GM12878 (cell line): ENCODE measurements around the gene TAB2. TPM values are rescaled to one million over a fixed set of nuclear protein-coding genes. Genes with fewer than 3 reads are reported as not detected.

ENCODE experiments used
- ATAC-seq: fragments of 200-7000 bp; cut with Tn5 transposase; 3 replicates; pipeline ENCODE4 v1.9.1; 2020; ENCODE audit warnings: mild to moderate bottlenecking, moderate library complexity
- BruUV-seq: library from RNA; stranded (reverse); fragments of 400-500 nt; replicated peaks from 2 replicates; lab custom pipeline; 2021; lab: Mats Ljungman, UMichigan
- CTCF ChIA-PET: fragments of 300-600 bp; sonication (Branson Sonifier 250); formaldehyde crosslinking; extraction: SDS; loops from one replicate; lab custom pipeline; 2021; ENCODE audit warnings: inconsistent platforms; lab: Yijun Ruan, JAX
- POLR2A ChIA-PET: fragments of 350-600 bp; formaldehyde crosslinking; extraction: SDS; loops from one replicate; lab custom pipeline; 2021; ENCODE audit warnings: inconsistent platforms; lab: Charles Lee
- RAD21 ChIA-PET: fragments of 300-600 bp; sonication (Branson Sonifier 250); formaldehyde crosslinking; loops from one replicate; lab custom pipeline; 2023; ENCODE audit warnings: antibody characterized with exemption; ENCODE audit not compliant: unreplicated experiment; lab: Charles Lee
- SMC1A ChIA-PET: fragments of 300-600 bp; sonication (Branson Sonifier 250); formaldehyde crosslinking; loops from one replicate; lab custom pipeline; 2023; ENCODE audit not compliant: unreplicated experiment, uncharacterized antibody; lab: Charles Lee
- DNase-seq: peaks from one replicate; pipeline ENCODE4 v3.0.0-alpha.2; 2011; ENCODE audit warnings: low read depth, low spot score
- FAIRE-seq: peaks from 3 replicates; lab custom pipeline; 2011; peaks lifted over from hg19 to GRCh38; lab: Jason Lieb, UNC
- H2AFZ ChIP-seq: 2 replicates; pipeline ENCODE4 v1.6.0; 2011; ENCODE audit warnings: low read depth, low read length, control low read depth; ENCODE audit not compliant: control insufficient read depth
- H3K27ac ChIP-seq: 2 replicates; pipeline ENCODE4 v1.5.1; 2011; ENCODE audit warnings: control low read depth; ENCODE audit not compliant: control insufficient read depth, insufficient read depth
- H3K27me3 ChIP-seq, 2 experiments: replicated peaks in 1 of 2; 2 replicates each; pipeline versions ENCODE4 v1.6.0 to v1.6.1; 2011; ENCODE audit warnings: low read length in 1 of 2; ENCODE audit not compliant: control insufficient read depth in 2 of 2, insufficient read depth in 2 of 2
- H3K36me3 ChIP-seq, 2 experiments: 2 replicates each; pipeline ENCODE4 v1.5.1; 2011; ENCODE audit warnings: low read length in 1 of 2; ENCODE audit not compliant: control insufficient read depth in 2 of 2, insufficient read depth in 2 of 2
- H3K4me1 ChIP-seq: 2 replicates; pipeline ENCODE4 v1.6.1; 2011; ENCODE audit warnings: mild to moderate bottlenecking, low read length, moderate library complexity, mixed read lengths; ENCODE audit not compliant: control insufficient read depth, insufficient read depth
- H3K4me2 ChIP-seq: 2 replicates; pipeline ENCODE4 v1.6.0; 2011; ENCODE audit warnings: control low read depth; ENCODE audit not compliant: control insufficient read depth, insufficient read depth
- H3K4me3 ChIP-seq: fragments of 200-600 bp; sonication (generic); 2 replicates; pipeline ENCODE4 v1.5.1; 2016
- H3K79me2 ChIP-seq: 2 replicates; pipeline ENCODE4 v1.6.0; 2011; ENCODE audit warnings: low read length; ENCODE audit not compliant: control insufficient read depth, insufficient read depth
- H3K9ac ChIP-seq: 2 replicates; pipeline ENCODE4 v1.8.0; 2011; ENCODE audit warnings: low read length, control low read depth, mixed read lengths; ENCODE audit not compliant: control insufficient read depth, insufficient read depth
- H3K9me3 ChIP-seq: replicated peaks from 3 replicates; pipeline ENCODE4 v1.5.1; 2011; ENCODE audit warnings: mild to moderate bottlenecking, low read length; ENCODE audit not compliant: control insufficient read depth, insufficient read depth
- H4K20me1 ChIP-seq: 2 replicates; pipeline ENCODE4 v1.6.0; 2011; ENCODE audit not compliant: control insufficient read depth, insufficient read depth
- BCL11A ChIP-seq: IDR thresholded peaks from 2 replicates; pipeline ENCODE4 v1.6.1; 2011; ENCODE audit warnings: low read depth, low read length
- ESRRA ChIP-seq: IDR thresholded peaks from 2 replicates; pipeline ENCODE4 v1.6.1; 2012; ENCODE audit warnings: mild to moderate bottlenecking, low read length, improper control_type of control experiment
- FOS ChIP-seq: IDR thresholded peaks from 3 replicates; pipeline ENCODE4 v1.6.1; 2011; ENCODE audit warnings: borderline replicate concordance; ENCODE audit not compliant: insufficient read length; ENCODE audit errors: extremely low read depth
- HCFC1 ChIP-seq: fragments of 150-350 bp; IDR thresholded peaks from 2 replicates; pipeline ENCODE4 v1.6.1; 2014; ENCODE audit warnings: low read length
- NFXL1 ChIP-seq: fragments of 450-650 bp; IDR thresholded peaks from 2 replicates; pipeline ENCODE4 v1.6.1; 2017; ENCODE audit warnings: antibody characterized with exemption, mild to moderate bottlenecking, borderline replicate concordance
- NR2C2 ChIP-seq: IDR thresholded peaks from 2 replicates; pipeline ENCODE4 v1.6.1; 2011; ENCODE audit warnings: borderline replicate concordance, low read depth; ENCODE audit not compliant: control insufficient read depth, insufficient read length
- RELA ChIP-seq: fragments of 450-650 bp; IDR thresholded peaks from 2 replicates; pipeline ENCODE4 v1.8.0; 2014; ENCODE audit warnings: borderline replicate concordance; ENCODE audit not compliant: partially characterized antibody
- RUNX3 ChIP-seq: IDR thresholded peaks from 2 replicates; pipeline ENCODE4 v1.6.1; 2012; ENCODE audit warnings: low read length, inconsistent platforms
- ZNF274 ChIP-seq: IDR thresholded peaks from one replicate; pipeline ENCODE4 v1.8.0; 2011; ENCODE audit not compliant: insufficient read length, insufficient read depth
- WGBS: methylation state at CpG from one replicate; pipeline ENCODE4 v1.1.6; 2016; ENCODE audit warnings: low lambda C conversion rate; ENCODE audit not compliant: insufficient replicate concordance, insufficient coverage; ENCODE audit errors: missing lambda C conversion rate; 5-methylcytosine and 5-hydroxymethylcytosine counted together
- in situ Hi-C: fragments of 300-500 bp; cut with MboI; formaldehyde crosslinking; loops from 9 replicates; pipeline ENCODE4 v1.14.3; 2018; ENCODE audit warnings: mixed read lengths
- intact Hi-C: fragments of 100-400 bp; cut with micrococcal nuclease; formaldehyde crosslinking; loops from one replicate; pipeline ENCODE4 v1.14.2; 2022; ENCODE audit not compliant: unreplicated experiment
- polyA plus RNA-seq, 11 experiments: library from polyadenylated mRNA; depleted of rRNA in 4 of 11; unstranded in 6 of 11; stranded (reverse) in 5 of 11; fragments of >200 nt; fragmentation: Nextera tagmentation in 4 of 11; fragmentation: Illumina TruSeq in 1 of 11; extraction: Ambion mirVana in 4 of 11; extraction: Trizol in 1 of 11; gene quantifications; 1 replicate in 1 of 11; 2 replicates in 10 of 11; pipeline versions ENCODE4 v1.2.1 to v1.2.3, GENCODE V29; 2011 to 2016; ENCODE audit warnings: inconsistent platforms in 2 of 11, missing spikeins in 2 of 11, low read depth in 1 of 11
- total RNA-seq, 4 experiments: library from RNA; depleted of rRNA in 3 of 4; stranded (reverse); fragments of >200 nt in 3 of 4; fragmentation: Illumina TruSeq in 1 of 4; extraction: Trizol in 1 of 4; gene quantifications; 2 replicates each; pipeline versions ENCODE4 v1.2.1 to v1.2.3, GENCODE V29; 2013 to 2021
- TF ChIP-seq, protein P1 (sequence below): fragments of 450-650 bp; IDR thresholded peaks from 2 replicates; pipeline ENCODE4 v1.6.1; 2017; ENCODE audit warnings: mild to moderate bottlenecking, moderate library complexity
- TF ChIP-seq, protein P2 (sequence below): fragments of 450-650 bp; formaldehyde crosslinking; IDR thresholded peaks from 2 replicates; pipeline ENCODE4 v1.4.0; 2022; ENCODE audit warnings: mild to moderate bottlenecking, moderate library complexity
- TF ChIP-seq, protein P3 (sequence below): fragments of 450-650 bp; conservative IDR thresholded peaks from 2 replicates; pipeline ENCODE4 v1.6.1; 2017; ENCODE audit warnings: mild to moderate bottlenecking, moderate library complexity

TAB2 gene
- total and polyA plus RNA-seq, 10 of the 15 experiments (the other 5 are each of a cell fraction or from before 2014, with no cell fraction given) = 8.9 to 66.3 (median 23.0) TPM

DNA sequence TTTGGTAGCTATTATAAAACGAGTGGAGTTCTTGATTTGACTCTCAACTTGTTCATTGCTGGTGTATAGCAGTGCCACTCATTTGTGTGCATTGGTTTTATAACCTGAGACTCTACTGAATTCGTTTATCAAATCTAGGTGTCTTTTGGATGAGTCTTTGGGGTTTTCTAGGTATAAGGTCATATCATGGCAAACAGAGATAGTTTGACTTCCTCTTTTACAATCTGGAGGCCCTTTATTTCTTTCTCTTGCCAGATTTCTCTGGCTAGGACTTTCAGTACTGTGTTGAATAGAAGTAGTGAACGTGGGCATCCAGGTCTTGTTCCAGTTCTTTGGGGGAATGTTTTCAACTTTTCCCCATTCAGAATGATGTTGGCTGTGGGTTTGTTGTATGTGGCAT, 121.3 kb downstream of the TAB2 start:
- H3K79me2 ChIP-seq = no peaks in the 10 kb centered on the region
- ChIA-PET RAD21 (interaction anchor here (1.1 to 1.6 kb wide), 2 partner anchors 44 to 78 kb away, joined by 4 to 8 read pairs; no protein-coding TSS in a partner anchor), SMC1A (interaction anchor here (0.9 to 3.9 kb wide), 5 partner anchors 25 to 358 kb away, joined by 3 to 25 read pairs (median 3); no protein-coding TSS in a partner anchor), POLR2A (no interaction called here), CTCF (interaction anchor here (0.8 to 2.2 kb wide), 4 partner anchors 9 to 344 kb away, joined by 3 to 15 read pairs (median 3); no protein-coding TSS in a partner anchor)
- H3K36me3 ChIP-seq = no peaks in the 10 kb centered on the region
- DNase-seq (no peak), FAIRE-seq (no peak), ATAC-seq (peak; percentile 80)
- intact Hi-C loops (loop anchor here (10.0 kb wide), 1 partner anchor 684 kb away; no protein-coding TSS in a partner anchor), in situ Hi-C loops (loop anchor here (25.0 kb wide), 1 partner anchor 677 kb away; no protein-coding TSS in a partner anchor)
- H3K27me3 ChIP-seq = no peaks in the 10 kb centered on the region
- H3K9ac ChIP-seq = no peak overlapping the region
- H4K20me1 ChIP-seq = no peaks in the 10 kb centered on the region
- H3K9me3 ChIP-seq = no peaks in the 10 kb centered on the region; the same call in 2 of the 3 replicates
- H3K4me1 ChIP-seq = peaks cover 9% of the 10 kb centered on the region
- H3K27ac ChIP-seq = no peak overlapping the region
- no TSS peak for BruUV-seq
- WGBS = 9% methylated on average over 3 of the region's 3 CpGs
- H3K4me3 ChIP-seq = no peak overlapping the region
- no peak overlapping the region for H3K4me2 ChIP-seq
- no peak overlapping the region for H2AFZ ChIP-seq
- TF ChIP-seq HCFC1 = no peak
- TF ChIP-seq NFXL1 = no peak
- no peak for TF ChIP-seq FOS
- TF ChIP-seq, protein P1, sequence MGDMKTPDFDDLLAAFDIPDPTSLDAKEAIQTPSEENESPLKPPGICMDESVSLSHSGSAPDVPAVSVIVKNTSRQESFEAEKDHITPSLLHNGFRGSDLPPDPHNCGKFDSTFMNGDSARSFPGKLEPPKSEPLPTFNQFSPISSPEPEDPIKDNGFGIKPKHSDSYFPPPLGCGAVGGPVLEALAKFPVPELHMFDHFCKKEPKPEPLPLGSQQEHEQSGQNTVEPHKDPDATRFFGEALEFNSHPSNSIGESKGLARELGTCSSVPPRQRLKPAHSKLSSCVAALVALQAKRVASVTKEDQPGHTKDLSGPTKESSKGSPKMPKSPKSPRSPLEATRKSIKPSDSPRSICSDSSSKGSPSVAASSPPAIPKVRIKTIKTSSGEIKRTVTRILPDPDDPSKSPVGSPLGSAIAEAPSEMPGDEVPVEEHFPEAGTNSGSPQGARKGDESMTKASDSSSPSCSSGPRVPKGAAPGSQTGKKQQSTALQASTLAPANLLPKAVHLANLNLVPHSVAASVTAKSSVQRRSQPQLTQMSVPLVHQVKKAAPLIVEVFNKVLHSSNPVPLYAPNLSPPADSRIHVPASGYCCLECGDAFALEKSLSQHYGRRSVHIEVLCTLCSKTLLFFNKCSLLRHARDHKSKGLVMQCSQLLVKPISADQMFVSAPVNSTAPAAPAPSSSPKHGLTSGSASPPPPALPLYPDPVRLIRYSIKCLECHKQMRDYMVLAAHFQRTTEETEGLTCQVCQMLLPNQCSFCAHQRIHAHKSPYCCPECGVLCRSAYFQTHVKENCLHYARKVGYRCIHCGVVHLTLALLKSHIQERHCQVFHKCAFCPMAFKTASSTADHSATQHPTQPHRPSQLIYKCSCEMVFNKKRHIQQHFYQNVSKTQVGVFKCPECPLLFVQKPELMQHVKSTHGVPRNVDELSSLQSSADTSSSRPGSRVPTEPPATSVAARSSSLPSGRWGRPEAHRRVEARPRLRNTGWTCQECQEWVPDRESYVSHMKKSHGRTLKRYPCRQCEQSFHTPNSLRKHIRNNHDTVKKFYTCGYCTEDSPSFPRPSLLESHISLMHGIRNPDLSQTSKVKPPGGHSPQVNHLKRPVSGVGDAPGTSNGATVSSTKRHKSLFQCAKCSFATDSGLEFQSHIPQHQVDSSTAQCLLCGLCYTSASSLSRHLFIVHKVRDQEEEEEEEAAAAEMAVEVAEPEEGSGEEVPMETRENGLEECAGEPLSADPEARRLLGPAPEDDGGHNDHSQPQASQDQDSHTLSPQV = no peak
- TF ChIP-seq NR2C2 = no peak
- no peak for TF ChIP-seq BCL11A
- TF ChIP-seq, protein P2, sequence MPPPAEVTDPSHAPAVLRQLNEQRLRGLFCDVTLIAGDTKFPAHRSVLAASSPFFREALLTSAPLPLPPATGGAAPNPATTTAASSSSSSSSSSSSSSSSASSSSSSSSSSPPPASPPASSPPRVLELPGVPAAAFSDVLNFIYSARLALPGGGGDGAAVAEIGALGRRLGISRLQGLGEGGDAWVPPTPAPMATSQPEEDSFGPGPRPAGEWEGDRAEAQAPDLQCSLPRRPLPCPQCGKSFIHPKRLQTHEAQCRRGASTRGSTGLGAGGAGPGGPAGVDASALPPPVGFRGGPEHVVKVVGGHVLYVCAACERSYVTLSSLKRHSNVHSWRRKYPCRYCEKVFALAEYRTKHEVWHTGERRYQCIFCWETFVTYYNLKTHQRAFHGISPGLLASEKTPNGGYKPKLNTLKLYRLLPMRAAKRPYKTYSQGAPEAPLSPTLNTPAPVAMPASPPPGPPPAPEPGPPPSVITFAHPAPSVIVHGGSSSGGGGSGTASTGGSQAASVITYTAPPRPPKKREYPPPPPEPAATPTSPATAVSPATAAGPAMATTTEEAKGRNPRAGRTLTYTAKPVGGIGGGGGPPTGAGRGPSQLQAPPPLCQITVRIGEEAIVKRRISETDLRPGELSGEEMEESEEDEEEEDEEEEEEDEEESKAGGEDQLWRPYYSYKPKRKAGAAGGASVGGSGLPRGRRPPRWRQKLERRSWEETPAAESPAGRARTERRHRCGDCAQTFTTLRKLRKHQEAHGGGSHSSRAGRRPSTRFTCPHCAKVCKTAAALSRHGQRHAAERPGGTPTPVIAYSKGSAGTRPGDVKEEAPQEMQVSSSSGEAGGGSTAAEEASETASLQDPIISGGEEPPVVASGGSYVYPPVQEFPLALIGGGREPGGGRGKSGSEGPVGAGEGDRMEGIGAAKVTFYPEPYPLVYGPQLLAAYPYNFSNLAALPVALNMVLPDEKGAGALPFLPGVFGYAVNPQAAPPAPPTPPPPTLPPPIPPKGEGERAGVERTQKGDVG (CRISPR knock-in tag) = no peak
- TF ChIP-seq ZNF274 = no peak
- TF ChIP-seq, protein P3, sequence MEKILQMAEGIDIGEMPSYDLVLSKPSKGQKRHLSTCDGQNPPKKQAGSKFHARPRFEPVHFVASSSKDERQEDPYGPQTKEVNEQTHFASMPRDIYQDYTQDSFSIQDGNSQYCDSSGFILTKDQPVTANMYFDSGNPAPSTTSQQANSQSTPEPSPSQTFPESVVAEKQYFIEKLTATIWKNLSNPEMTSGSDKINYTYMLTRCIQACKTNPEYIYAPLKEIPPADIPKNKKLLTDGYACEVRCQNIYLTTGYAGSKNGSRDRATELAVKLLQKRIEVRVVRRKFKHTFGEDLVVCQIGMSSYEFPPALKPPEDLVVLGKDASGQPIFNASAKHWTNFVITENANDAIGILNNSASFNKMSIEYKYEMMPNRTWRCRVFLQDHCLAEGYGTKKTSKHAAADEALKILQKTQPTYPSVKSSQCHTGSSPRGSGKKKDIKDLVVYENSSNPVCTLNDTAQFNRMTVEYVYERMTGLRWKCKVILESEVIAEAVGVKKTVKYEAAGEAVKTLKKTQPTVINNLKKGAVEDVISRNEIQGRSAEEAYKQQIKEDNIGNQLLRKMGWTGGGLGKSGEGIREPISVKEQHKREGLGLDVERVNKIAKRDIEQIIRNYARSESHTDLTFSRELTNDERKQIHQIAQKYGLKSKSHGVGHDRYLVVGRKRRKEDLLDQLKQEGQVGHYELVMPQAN = no peak
- peak; percentile 36; the same call in 1 of the 2 replicates for TF ChIP-seq RUNX3
- TF ChIP-seq RELA = no peak
- no peak for TF ChIP-seq ESRRA
